ENCODE measurements around the gene PTPN23.

DNA sequence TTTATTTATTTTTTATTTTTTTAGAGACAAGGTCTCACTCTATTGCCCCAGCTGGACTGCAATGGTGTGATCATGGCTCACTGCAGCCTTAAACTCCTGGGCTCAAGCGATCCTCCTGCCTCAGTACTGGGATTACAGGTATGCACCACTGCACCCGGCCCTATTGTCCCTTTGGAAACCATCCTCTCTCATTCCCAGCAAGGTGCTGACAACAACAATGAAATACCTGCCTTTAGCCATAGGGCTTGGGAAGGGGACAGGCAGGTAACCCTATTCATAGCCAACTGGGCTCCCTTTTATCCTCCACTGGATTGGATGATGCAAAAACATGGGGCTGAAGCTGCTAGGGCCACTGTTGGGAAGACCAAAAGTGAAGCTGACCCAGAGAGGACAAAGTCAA lies 51.9 kb downstream of the PTPN23 start:
- TF ChIP-seq, protein P1, sequence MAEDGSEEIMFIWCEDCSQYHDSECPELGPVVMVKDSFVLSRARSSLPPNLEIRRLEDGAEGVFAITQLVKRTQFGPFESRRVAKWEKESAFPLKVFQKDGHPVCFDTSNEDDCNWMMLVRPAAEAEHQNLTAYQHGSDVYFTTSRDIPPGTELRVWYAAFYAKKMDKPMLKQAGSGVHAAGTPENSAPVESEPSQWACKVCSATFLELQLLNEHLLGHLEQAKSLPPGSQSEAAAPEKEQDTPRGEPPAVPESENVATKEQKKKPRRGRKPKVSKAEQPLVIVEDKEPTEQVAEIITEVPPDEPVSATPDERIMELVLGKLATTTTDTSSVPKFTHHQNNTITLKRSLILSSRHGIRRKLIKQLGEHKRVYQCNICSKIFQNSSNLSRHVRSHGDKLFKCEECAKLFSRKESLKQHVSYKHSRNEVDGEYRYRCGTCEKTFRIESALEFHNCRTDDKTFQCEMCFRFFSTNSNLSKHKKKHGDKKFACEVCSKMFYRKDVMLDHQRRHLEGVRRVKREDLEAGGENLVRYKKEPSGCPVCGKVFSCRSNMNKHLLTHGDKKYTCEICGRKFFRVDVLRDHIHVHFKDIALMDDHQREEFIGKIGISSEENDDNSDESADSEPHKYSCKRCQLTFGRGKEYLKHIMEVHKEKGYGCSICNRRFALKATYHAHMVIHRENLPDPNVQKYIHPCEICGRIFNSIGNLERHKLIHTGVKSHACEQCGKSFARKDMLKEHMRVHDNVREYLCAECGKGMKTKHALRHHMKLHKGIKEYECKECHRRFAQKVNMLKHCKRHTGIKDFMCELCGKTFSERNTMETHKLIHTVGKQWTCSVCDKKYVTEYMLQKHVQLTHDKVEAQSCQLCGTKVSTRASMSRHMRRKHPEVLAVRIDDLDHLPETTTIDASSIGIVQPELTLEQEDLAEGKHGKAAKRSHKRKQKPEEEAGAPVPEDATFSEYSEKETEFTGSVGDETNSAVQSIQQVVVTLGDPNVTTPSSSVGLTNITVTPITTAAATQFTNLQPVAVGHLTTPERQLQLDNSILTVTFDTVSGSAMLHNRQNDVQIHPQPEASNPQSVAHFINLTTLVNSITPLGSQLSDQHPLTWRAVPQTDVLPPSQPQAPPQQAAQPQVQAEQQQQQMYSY (CRISPR knock-in tag; IDR thresholded peaks at IDR 0.05): no peak
- TF ChIP-seq, protein P2, sequence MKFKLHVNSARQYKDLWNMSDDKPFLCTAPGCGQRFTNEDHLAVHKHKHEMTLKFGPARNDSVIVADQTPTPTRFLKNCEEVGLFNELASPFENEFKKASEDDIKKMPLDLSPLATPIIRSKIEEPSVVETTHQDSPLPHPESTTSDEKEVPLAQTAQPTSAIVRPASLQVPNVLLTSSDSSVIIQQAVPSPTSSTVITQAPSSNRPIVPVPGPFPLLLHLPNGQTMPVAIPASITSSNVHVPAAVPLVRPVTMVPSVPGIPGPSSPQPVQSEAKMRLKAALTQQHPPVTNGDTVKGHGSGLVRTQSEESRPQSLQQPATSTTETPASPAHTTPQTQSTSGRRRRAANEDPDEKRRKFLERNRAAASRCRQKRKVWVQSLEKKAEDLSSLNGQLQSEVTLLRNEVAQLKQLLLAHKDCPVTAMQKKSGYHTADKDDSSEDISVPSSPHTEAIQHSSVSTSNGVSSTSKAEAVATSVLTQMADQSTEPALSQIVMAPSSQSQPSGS (CRISPR knock-in tag; IDR thresholded peaks at IDR 0.05; ENCODE audit: borderline replicate concordance, low read depth): no peak
- TF ChIP-seq, protein P3, sequence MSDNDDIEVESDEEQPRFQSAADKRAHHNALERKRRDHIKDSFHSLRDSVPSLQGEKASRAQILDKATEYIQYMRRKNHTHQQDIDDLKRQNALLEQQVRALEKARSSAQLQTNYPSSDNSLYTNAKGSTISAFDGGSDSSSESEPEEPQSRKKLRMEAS (CRISPR knock-in tag; IDR thresholded peaks at IDR 0.05): no peak
- TF ChIP-seq, protein P4, sequence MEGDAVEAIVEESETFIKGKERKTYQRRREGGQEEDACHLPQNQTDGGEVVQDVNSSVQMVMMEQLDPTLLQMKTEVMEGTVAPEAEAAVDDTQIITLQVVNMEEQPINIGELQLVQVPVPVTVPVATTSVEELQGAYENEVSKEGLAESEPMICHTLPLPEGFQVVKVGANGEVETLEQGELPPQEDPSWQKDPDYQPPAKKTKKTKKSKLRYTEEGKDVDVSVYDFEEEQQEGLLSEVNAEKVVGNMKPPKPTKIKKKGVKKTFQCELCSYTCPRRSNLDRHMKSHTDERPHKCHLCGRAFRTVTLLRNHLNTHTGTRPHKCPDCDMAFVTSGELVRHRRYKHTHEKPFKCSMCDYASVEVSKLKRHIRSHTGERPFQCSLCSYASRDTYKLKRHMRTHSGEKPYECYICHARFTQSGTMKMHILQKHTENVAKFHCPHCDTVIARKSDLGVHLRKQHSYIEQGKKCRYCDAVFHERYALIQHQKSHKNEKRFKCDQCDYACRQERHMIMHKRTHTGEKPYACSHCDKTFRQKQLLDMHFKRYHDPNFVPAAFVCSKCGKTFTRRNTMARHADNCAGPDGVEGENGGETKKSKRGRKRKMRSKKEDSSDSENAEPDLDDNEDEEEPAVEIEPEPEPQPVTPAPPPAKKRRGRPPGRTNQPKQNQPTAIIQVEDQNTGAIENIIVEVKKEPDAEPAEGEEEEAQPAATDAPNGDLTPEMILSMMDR (IDR thresholded peaks at IDR 0.05): no peak
- TF ChIP-seq ESRRA (CRISPR knock-in tag; IDR thresholded peaks at IDR 0.05; ENCODE audit: borderline replicate concordance) (no peak), TEAD4 (CRISPR knock-in tag; IDR thresholded peaks at IDR 0.05) (no peak), CREM (CRISPR knock-in tag; IDR thresholded peaks at IDR 0.05) (no peak), ELF4 (CRISPR knock-in tag; IDR thresholded peaks at IDR 0.05; ENCODE audit: low read depth) (no peak), SP1 (CRISPR knock-in tag; conservative IDR thresholded peaks at IDR 0.05) (no peak), NFATC4 (CRISPR knock-in tag; IDR thresholded peaks at IDR 0.05) (no peak), ZNF423 (CRISPR knock-in tag; IDR thresholded peaks at IDR 0.05) (no peak), TCF7 (CRISPR knock-in tag; IDR thresholded peaks at IDR 0.05; ENCODE audit: low read depth) (no peak)
- TF ChIP-seq, protein P5, sequence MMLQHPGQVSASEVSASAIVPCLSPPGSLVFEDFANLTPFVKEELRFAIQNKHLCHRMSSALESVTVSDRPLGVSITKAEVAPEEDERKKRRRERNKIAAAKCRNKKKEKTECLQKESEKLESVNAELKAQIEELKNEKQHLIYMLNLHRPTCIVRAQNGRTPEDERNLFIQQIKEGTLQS (CRISPR knock-in tag; conservative IDR thresholded peaks at IDR 0.05): no peak

Data from WTC11 (cell line).